Esophagus squamous epithelium (tissue), 5 donors: Measurements from ENCODE around the gene FFAR4. TPM values are rescaled to one million over a fixed set of nuclear protein-coding genes. Genes with fewer than 3 reads are reported as not detected.

ENCODE experiments used
- DNase-seq: peaks from one replicate; lab custom pipeline; 2025; lab: John Stamatoyannopoulos, UW
- H3K27ac ChIP-seq, 4 donors: fragments of 200-600 bp; sonication (generic); one replicate each; pipeline ENCODE4 v1.5.1; 2016 to 2019; ENCODE audit warnings: mild to moderate bottlenecking in 1 of 4
- H3K27me3 ChIP-seq, 4 donors: fragments of 200-600 bp; sonication (generic); 1 replicate in 3 of 4; 2 replicates in 1 of 4; pipeline versions ENCODE4 v1.5.1 to v1.6.0; 2017 to 2021; ENCODE audit warnings: antibody characterized with exemption in 1 of 4
- H3K36me3 ChIP-seq, 3 donors: fragments of 200-600 bp; sonication (generic); one replicate each; pipeline ENCODE4 v1.5.1; 2016 to 2019
- H3K4me1 ChIP-seq, 3 donors: fragments of 200-600 bp; sonication (generic); one replicate each; pipeline ENCODE4 v1.5.1; 2017 to 2019
- H3K4me3 ChIP-seq, 4 donors: fragments of 200-600 bp; sonication (generic); 1 replicate in 3 of 4; 2 replicates in 1 of 4; pipeline ENCODE4 v1.5.1; 2016 to 2019; ENCODE audit warnings: mild to moderate bottlenecking in 2 of 4, moderate library complexity in 1 of 4
- H3K9me3 ChIP-seq, 3 donors: fragments of 200-600 bp; sonication (generic); one replicate each; pipeline ENCODE4 v1.5.1; 2016 to 2019
- POLR2A ChIP-seq, 4 donors: fragments of 450-650 bp; IDR thresholded peaks; one replicate each; pipeline ENCODE4 v1.6.1; 2017; ENCODE audit warnings: antibody characterized with exemption in 4 of 4, mild to moderate bottlenecking in 4 of 4, moderate library complexity in 3 of 4
- WGBS, 2 donors: methylation state at CpG; one replicate each; pipeline ENCODE4 v1.1.5; 2018; 5-methylcytosine and 5-hydroxymethylcytosine counted together
- intact Hi-C: fragments of 100-400 bp; cut with DNase I; formaldehyde crosslinking; loops from one replicate; pipeline ENCODE4 v1.15.0; 2022
- total RNA-seq, 4 donors: library from RNA; depleted of rRNA; stranded (reverse); fragments of >200 nt; gene quantifications; one replicate each; pipeline ENCODE4 v1.1.0, GENCODE V29; 2016
- TF ChIP-seq, protein P1 (sequence below), 6 experiments: fragments of 450-650 bp in 4 of 6; fragments of 200-600 bp in 2 of 6; sonication (generic) in 2 of 6; IDR thresholded peaks; one replicate each; pipeline ENCODE4 v1.5.1; 2016 to 2019; ENCODE audit warnings: antibody characterized with exemption in 6 of 6, mild to moderate bottlenecking in 4 of 6, moderate library complexity in 4 of 6
- donor health status: DM: yes; HTN: yes; CAD: no.

FFAR4 gene
- total RNA-seq, 4 donors from 2014 or later, result 0.26 to 1.1 TPM; not detected in 2

DNA sequence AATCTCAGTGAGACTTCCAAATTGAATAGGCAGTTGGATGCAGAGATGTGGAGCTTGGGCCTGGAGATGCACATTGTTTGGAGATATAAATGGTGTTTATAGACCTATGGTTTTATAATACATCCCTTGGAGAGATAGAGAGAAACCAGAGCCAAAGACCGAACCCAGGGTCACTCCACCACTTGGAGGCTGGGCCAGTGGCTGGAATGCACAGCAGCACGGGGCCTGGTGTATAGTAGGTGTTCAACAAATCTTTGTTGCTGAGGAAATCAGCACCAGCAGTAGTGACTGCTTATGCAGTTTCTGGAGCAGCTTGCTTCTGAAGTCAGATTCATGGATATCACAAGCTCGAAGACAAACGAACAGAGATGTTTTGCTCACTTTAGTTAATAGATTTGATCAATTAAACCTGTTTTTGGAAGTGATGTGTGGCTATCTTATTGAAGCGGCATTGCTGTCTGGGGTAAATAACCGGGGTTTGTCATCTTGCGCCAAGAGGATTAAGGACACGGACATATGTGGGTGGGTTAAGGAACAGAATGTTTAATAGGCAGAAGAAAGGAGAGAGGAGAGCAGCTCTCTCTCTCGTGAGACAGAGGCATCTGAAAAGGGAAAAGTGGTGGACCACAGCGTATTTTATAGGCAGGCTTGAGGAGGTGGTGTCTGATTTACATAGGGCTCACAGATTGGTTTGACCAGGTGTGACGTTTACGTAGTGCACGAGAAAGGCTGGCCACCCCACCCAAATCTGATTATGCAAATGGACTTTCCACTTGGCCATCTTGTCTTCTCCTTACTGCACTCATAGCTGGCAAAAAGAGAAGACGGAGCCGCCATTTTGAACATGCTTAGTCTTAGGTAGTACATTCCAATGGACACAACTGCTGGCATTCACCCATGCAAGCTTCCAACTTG is 23.4 kb downstream of the FFAR4 start:
- Histone ChIP-seq H3K4me1 (peaks cover 0 to 5% (median 0%) of the 10 kb centered on the region in 3 donors), H3K36me3 (no peaks in the 10 kb centered on the region), H3K27me3 (no peaks in the 10 kb centered on the region), H3K27ac (no peak overlapping the region), H3K9me3 (no peaks in the 10 kb centered on the region), H3K4me3 (no peak overlapping the region)
- TF ChIP-seq, protein P1, sequence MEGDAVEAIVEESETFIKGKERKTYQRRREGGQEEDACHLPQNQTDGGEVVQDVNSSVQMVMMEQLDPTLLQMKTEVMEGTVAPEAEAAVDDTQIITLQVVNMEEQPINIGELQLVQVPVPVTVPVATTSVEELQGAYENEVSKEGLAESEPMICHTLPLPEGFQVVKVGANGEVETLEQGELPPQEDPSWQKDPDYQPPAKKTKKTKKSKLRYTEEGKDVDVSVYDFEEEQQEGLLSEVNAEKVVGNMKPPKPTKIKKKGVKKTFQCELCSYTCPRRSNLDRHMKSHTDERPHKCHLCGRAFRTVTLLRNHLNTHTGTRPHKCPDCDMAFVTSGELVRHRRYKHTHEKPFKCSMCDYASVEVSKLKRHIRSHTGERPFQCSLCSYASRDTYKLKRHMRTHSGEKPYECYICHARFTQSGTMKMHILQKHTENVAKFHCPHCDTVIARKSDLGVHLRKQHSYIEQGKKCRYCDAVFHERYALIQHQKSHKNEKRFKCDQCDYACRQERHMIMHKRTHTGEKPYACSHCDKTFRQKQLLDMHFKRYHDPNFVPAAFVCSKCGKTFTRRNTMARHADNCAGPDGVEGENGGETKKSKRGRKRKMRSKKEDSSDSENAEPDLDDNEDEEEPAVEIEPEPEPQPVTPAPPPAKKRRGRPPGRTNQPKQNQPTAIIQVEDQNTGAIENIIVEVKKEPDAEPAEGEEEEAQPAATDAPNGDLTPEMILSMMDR (IDR thresholded peaks at IDR 0.05), result no peak
- no peak for TF ChIP-seq POLR2A (IDR thresholded peaks at IDR 0.05)
- DNase-seq, result no peak
- WGBS, 2 donors, result 77 to 82% methylated on average over 15 of the region's 15 CpGs
- intact Hi-C loops, result no loop called here

DNA sequence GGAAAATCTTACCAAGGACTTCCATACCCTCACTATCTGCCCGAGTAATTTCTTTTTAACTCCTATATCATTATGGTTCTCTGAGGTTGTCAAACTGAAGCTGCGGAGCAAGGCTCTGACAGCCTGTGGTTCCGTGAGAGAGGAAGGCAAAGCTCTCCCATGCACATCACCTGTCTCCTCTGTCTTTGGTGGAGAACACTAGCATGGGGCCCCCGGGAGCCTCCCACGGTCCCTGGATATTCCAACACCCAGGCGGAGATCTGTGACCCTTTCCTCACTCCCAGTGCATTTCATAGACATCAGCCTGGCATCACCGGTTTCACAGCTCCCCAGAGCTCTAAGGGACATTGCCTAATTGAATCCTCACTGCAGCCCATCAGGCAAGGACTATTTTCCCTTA is 24.2 kb downstream of the FFAR4 start:
- Histone ChIP-seq H3K36me3 (no peaks in the 10 kb centered on the region), H3K4me1 (peaks cover 0 to 5% (median 0%) of the 10 kb centered on the region in 3 donors), H3K27ac (no peak overlapping the region), H3K27me3 (no peaks in the 10 kb centered on the region), H3K4me3 (no peak overlapping the region), H3K9me3 (no peaks in the 10 kb centered on the region)
- DNase-seq, result no peak
- intact Hi-C loops, result no loop called here
- no peak for TF ChIP-seq POLR2A (IDR thresholded peaks at IDR 0.05)
- TF ChIP-seq, protein P1 (IDR thresholded peaks at IDR 0.05), result no peak
- WGBS, 2 donors, result 82 to 93% methylated on average over 4 to 7 of the region's 7 CpGs

DNA sequence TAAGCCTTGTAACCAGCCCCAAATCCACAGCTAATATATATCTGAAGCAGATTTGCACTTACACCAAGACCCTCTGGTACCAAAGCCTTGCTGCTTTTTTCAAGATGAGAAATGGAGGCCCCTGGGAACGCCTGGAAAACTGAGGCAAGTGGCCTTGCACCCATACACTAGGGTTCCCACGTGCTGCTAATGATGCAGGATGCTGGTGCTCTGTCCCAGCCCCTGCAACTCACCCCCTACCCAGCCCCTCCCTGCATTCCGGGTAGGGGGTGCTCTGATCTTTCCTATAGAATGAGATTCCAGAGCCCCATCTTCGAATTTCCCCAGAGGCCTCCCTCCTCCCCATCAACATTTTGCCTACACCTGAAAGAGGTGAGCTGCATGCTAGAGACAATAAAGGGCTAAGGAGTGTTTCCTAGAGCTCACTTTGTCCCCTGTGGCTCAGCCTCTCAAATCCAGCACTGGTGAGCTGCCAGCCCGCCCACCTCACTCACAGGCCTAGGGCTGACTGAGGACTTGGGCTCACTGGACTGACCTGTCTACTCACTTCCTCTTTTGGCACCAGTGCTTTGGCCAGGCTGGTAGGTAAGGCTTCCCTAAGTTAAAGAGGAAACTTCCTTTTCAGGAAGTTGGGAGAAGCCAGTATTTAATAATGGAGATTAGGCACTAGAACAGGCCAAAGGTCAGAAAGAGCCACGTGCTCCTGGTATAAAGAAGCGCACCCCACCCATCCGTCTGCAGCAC is 24.8 kb downstream of the FFAR4 start:
- TF ChIP-seq, protein P1 (IDR thresholded peaks at IDR 0.05), result no peak
- no peak for TF ChIP-seq POLR2A (IDR thresholded peaks at IDR 0.05)
- Histone ChIP-seq H3K9me3 (no peaks in the 10 kb centered on the region), H3K4me1 (peaks cover 0 to 5% (median 0%) of the 10 kb centered on the region in 3 donors), H3K4me3 (no peak overlapping the region), H3K27ac (no peak overlapping the region), H3K36me3 (no peaks in the 10 kb centered on the region), H3K27me3 (no peaks in the 10 kb centered on the region)
- 59 to 63% methylated on average over 6 to 8 of the region's 8 CpGs for WGBS, 2 donors
- DNase-seq, result no peak
- intact Hi-C loops, result no loop called here

- DNase-seq, result no peak
- Histone ChIP-seq H3K4me1 (peaks cover 0 to 5% (median 0%) of the 10 kb centered on the region in 3 donors), H3K4me3 (no peak overlapping the region), H3K9me3 (no peaks in the 10 kb centered on the region), H3K36me3 (no peaks in the 10 kb centered on the region), H3K27ac (no peak overlapping the region), H3K27me3 (no peaks in the 10 kb centered on the region)
- TF ChIP-seq, protein P1 (IDR thresholded peaks at IDR 0.05), result no peak
- TF ChIP-seq POLR2A (IDR thresholded peaks at IDR 0.05), result no peak
- intact Hi-C loops, result no loop called here
- 82 to 100% methylated on average over 3 to 4 of the region's 4 CpGs for whole genome bisulfite sequencing, 2 donors
These were observed 26.8 kb downstream of the FFAR4 start for GRCh38 chr10:93593254-93593653.

- WGBS, 2 donors, result 86 to 88% methylated on average over 11 to 13 of the region's 18 CpGs
- H3K27me3 ChIP-seq, result peaks cover 0 to under 1% (median 0%) of the 10 kb centered on the region in 4 donors
- no peaks in the 10 kb centered on the region for H3K36me3 ChIP-seq
- TF ChIP-seq POLR2A (IDR thresholded peaks at IDR 0.05), result no peak
- TF ChIP-seq, protein P1 (IDR thresholded peaks at IDR 0.05), result no peak
- H3K9me3 ChIP-seq, result no peaks in the 10 kb centered on the region
- intact Hi-C loops, result no loop called here
- no peak for DNase-seq
- peaks cover 0 to 5% (median 0%) of the 10 kb centered on the region in 3 donors for H3K4me1 ChIP-seq
- no peak overlapping the region for H3K27ac ChIP-seq
- H3K4me3 ChIP-seq, result no peak overlapping the region
These were observed 27.3 kb downstream of the FFAR4 start for GRCh38 chr10:93593749-93594148.
